GM18951 (cell line): ENCODE measurements around the gene KLK15.
A peak's percentile ranks its signal among the peaks of the same experiment; 100 is the strongest.

Experiments
- POLR2A ChIP-seq: IDR thresholded peaks from 4 replicates; pipeline ENCODE4 v1.6.1; 2011; ENCODE audit warnings: mild to moderate bottlenecking; ENCODE audit not compliant: insufficient read length, insufficient read depth; ENCODE audit errors: extremely low read depth
- in situ Hi-C: fragments of 300-500 bp; cut with MboI; formaldehyde crosslinking; loops from one replicate; pipeline ENCODE4 v1.12.0; 2022; ENCODE audit warnings: low sequenced_read_pairs, mixed read lengths, inconsistent platforms; ENCODE audit not compliant: unreplicated experiment

KLK15 gene

GRCh38 chr19:50803633-50804419 is 29.5 kb downstream of the KLK15 start:
- no peak for TF ChIP-seq POLR2A
- in situ Hi-C loops, result no loop called here

- no peak for TF ChIP-seq POLR2A
- in situ Hi-C loops, result no loop called here
Measured at GRCh38 chr19:50801107-50801506, 32.3 kb downstream of the KLK15 start.

GRCh38 chr19:50799547-50799851 is 33.9 kb downstream of the KLK15 start:
- in situ Hi-C loops, result loop anchor here (10.0 to 25.0 kb wide), 2 partner anchors 125 to 437 kb away; partner anchors contain the start of gene NAPSA
- no peak for TF ChIP-seq POLR2A

GRCh38 chr19:50798659-50799546 is 34.5 kb downstream of the KLK15 start:
- TF ChIP-seq POLR2A, result no peak
- in situ Hi-C loops, result loop anchor here (10.0 to 25.0 kb wide), 2 partner anchors 126 to 437 kb away; partner anchors contain the start of gene NAPSA

GRCh38 chr19:50797781-50798658 is 35.4 kb downstream of the KLK15 start:
- in situ Hi-C loops, result loop anchor here (10.0 to 25.0 kb wide), 2 partner anchors 127 to 436 kb away; partner anchors contain the start of gene NAPSA
- peak; percentile 17 for TF ChIP-seq POLR2A

GRCh38 chr19:50797429-50797780 is 36.0 kb downstream of the KLK15 start:
- in situ Hi-C loops, result loop anchor here (10.0 to 25.0 kb wide), 2 partner anchors 127 to 435 kb away; partner anchors contain the start of gene NAPSA
- TF ChIP-seq POLR2A, result no peak

GRCh38 chr19:50796634-50797428 is 36.5 kb downstream of the KLK15 start:
- in situ Hi-C loops, result loop anchor here (10.0 to 25.0 kb wide), 2 partner anchors 128 to 435 kb away; partner anchors contain the start of gene NAPSA
- TF ChIP-seq POLR2A, result no peak

GRCh38 chr19:50796128-50796633 is 37.2 kb downstream of the KLK15 start:
- in situ Hi-C loops, result loop anchor here (10.0 to 25.0 kb wide), 2 partner anchors 129 to 434 kb away; partner anchors contain the start of gene NAPSA
- TF ChIP-seq POLR2A, result no peak

- in situ Hi-C loops, result loop anchor here (10.0 to 25.0 kb wide), 2 partner anchors 129 to 433 kb away; partner anchors contain the start of gene NAPSA
- no peak for TF ChIP-seq POLR2A
Measured at GRCh38 chr19:50795664-50796073, 37.7 kb downstream of the KLK15 start.

- in situ Hi-C loops, result loop anchor here (10.0 to 25.0 kb wide), 2 partner anchors 130 to 433 kb away; partner anchors contain the start of gene NAPSA
- peak; percentile 60 for TF ChIP-seq POLR2A
Measured at GRCh38 chr19:50794876-50795663, 38.3 kb downstream of the KLK15 start.
